ENCODE measurements around the gene ETV1. TPM values are rescaled to one million over a fixed set of nuclear protein-coding genes. Genes with fewer than 3 reads are reported as not detected.
A peak's percentile ranks its signal among the peaks of the same experiment; 100 is the strongest.

The ETV1 gene
- total RNA-seq (2022) = 44.4 and 45.9 TPM in 2 replicates
- percentile 68 among the genes with signal in this experiment for Bru-seq, nascent RNA
- BruChase-seq, experiment 1, labeled RNA remaining after a 6-hour chase = percentile 62 among the genes with signal in this experiment
- BruChase-seq, experiment 2, labeled RNA remaining after a 2-hour chase = percentile 52 among the genes with signal in this experiment
- long read RNA-seq, full-length matches to known transcripts = 5 of 16 reads
- long read RNA-seq, partial matches to known transcripts = 5 of 16 reads
- long read RNA-seq, other reads (novel, unspliced or antisense) = 6 of 16 reads

DNA sequence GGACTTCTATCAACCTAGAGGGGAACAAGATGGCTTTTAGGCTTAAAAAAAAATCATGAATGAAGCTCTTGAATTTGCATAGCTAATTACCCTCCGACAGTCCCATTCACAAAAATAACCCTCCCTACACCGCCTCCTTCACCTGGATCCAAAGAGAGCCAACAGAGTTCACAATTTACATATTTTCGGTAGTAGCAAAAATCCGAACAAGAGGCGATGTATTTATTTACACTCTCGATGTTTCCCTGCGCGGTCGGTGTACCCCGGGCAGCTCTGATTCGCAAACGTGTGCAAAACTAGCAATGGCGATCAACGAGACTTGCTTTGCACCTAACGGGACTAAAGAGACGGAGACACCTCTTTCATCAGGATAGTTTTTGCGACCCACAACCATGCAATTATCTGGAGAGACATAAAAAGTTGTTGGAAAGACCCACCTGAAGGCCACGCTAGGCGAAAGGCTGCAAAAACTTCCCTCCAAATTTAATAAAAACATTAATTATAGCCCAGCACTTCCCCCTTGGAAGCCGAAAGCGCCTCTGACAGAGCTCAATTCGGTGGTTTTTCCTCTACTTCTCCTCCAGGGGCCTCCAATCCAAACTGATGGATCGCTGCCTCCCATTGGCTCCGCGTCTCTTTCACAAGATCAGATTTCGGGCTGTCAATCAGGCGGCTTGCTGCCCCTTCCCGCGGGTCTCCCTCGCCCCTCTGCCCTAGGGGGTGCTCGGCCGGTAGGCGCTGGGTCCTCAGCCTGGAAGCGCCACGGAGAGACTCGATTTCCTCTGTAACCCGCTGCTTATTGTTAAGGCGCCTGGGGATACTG is at the start of gene ETV1:
ETV1 (minus strand) TSS at position 541 of the 823 bp plus-strand sequence. CDS start 614 bp downstream, outside the sequence.
- Mint-ChIP-seq H3K9me3 (ENCODE audit: low read depth, unreplicated experiment) (no peaks in the 10 kb centered on the region), H3K36me3 (ENCODE audit: insufficient read depth, unreplicated experiment) (no peaks in the 10 kb centered on the region), H3K27me3 (ENCODE audit: unreplicated experiment) (no peaks in the 10 kb centered on the region), H3K4me3 (ENCODE audit: low read depth, unreplicated experiment) (no peak within 1 kb of the TSS), H3K4me1 (ENCODE audit: low read depth, unreplicated experiment) (no peaks in the 10 kb centered on the region), H3K27ac (ENCODE audit: unreplicated experiment) (no peak within 1 kb of the TSS)
- intact Hi-C loops (cut with micrococcal nuclease; ENCODE audit: unreplicated experiment) = loop anchor here (1.0 to 10.0 kb wide), 5 partner anchors 8 to 707 kb away; no protein-coding TSS in a partner anchor
- DNase-seq = peak; percentile 76
- TSS peak; percentile 30 for BruUV-seq (replicated peaks)
- TF ChIP-seq CTCF (IDR thresholded peaks at IDR 0.05; ENCODE audit: unreplicated experiment) = peak; percentile 53
- CTCF ChIA-PET = interaction anchor here (0.6 to 3.5 kb wide), 23 partner anchors 9 to 1270 kb away, joined by 3 to 25 read pairs (median 3); no protein-coding TSS in a partner anchor

GRCh38 chr7:14024406-14024805 is 34.9 kb upstream of the ETV1 start:
- no peak overlapping the region for H3K27ac Mint-ChIP-seq (ENCODE audit: unreplicated experiment)
- H3K36me3 Mint-ChIP-seq (ENCODE audit: insufficient read depth, unreplicated experiment) = no peaks in the 10 kb centered on the region
- no TSS peak for BruUV-seq (replicated peaks)

DNA sequence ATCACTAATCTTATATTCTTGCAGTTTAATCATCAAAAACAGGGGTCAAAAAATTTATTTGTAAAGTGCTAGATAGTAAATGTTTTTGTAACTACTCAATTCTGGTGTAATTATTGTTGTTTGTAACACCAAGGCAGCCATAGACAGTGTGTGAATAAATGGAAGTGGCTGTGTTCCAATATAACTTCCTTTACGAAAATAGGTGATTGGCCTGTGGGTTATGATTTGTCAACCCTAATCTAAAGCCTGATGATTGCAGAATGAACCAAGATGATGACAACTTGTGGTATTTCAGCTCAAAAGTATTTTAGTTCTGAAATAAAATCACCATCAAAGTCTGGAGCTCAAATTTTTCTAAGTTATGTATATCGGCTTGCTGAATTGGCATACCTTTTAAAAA is 34.4 kb upstream of the ETV1 start:
- no peak overlapping the region for H3K27ac Mint-ChIP-seq (ENCODE audit: unreplicated experiment)
- no peaks in the 10 kb centered on the region for H3K9me3 Mint-ChIP-seq (ENCODE audit: low read depth, unreplicated experiment)
- TF ChIP-seq CTCF (IDR thresholded peaks at IDR 0.05; ENCODE audit: unreplicated experiment) = no peak
- intact Hi-C loops (cut with micrococcal nuclease; ENCODE audit: unreplicated experiment) = no loop called here
- DNase-seq = no peak
- H3K4me3 Mint-ChIP-seq (ENCODE audit: low read depth, unreplicated experiment) = no peak overlapping the region
- no peaks in the 10 kb centered on the region for H3K4me1 Mint-ChIP-seq (ENCODE audit: low read depth, unreplicated experiment)
- CTCF ChIA-PET = interaction anchor here (0.5 kb wide), 1 partner anchor 385 kb away, joined by 3 read pairs; no protein-coding TSS in a partner anchor
- H3K36me3 Mint-ChIP-seq (ENCODE audit: insufficient read depth, unreplicated experiment) = no peaks in the 10 kb centered on the region
- no TSS peak for BruUV-seq (replicated peaks)
- no peaks in the 10 kb centered on the region for H3K27me3 Mint-ChIP-seq (ENCODE audit: unreplicated experiment)

More at GRCh38 chr7:14024406-14024805, 34.9 kb upstream of the ETV1 start:
- Mint-ChIP-seq H3K9me3 (ENCODE audit: low read depth, unreplicated experiment) (no peaks in the 10 kb centered on the region), H3K4me1 (ENCODE audit: low read depth, unreplicated experiment) (no peaks in the 10 kb centered on the region), H3K4me3 (ENCODE audit: low read depth, unreplicated experiment) (no peak overlapping the region), H3K27me3 (ENCODE audit: unreplicated experiment) (no peaks in the 10 kb centered on the region)
- intact Hi-C loops (cut with micrococcal nuclease; ENCODE audit: unreplicated experiment) = no loop called here
- TF ChIP-seq CTCF (IDR thresholded peaks at IDR 0.05; ENCODE audit: unreplicated experiment) = no peak
- CTCF ChIA-PET = no interaction called here
- DNase-seq = no peak

DNA sequence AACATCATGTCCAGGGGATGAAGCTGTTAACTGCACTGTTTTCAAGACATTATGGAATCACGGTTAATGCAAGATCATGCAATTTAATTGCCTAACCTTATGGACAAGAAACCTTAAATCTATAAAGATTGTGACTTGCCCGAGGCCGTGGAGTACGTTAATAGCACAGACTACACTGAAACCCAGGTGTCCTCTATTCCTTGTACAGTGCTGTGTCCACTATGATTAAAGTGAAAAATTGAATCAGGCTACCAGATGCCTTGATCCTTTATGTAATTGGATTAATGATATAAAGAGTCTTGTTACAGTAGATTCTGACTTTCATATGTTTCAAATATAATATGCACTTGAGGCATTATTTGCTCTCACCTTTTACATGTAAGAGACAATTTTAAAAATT is 33.9 kb upstream of the ETV1 start:
- no TSS peak for BruUV-seq (replicated peaks)

More for the DNA sequence above, 33.9 kb upstream of the ETV1 start:
- Mint-ChIP-seq H3K36me3 (ENCODE audit: insufficient read depth, unreplicated experiment) (no peaks in the 10 kb centered on the region), H3K9me3 (ENCODE audit: low read depth, unreplicated experiment) (no peaks in the 10 kb centered on the region), H3K27ac (ENCODE audit: unreplicated experiment) (no peak overlapping the region), H3K27me3 (ENCODE audit: unreplicated experiment) (no peaks in the 10 kb centered on the region), H3K4me3 (ENCODE audit: low read depth, unreplicated experiment) (no peak overlapping the region), H3K4me1 (ENCODE audit: low read depth, unreplicated experiment) (no peaks in the 10 kb centered on the region)
- DNase-seq = no peak
- no peak for TF ChIP-seq CTCF (IDR thresholded peaks at IDR 0.05; ENCODE audit: unreplicated experiment)
- intact Hi-C loops (cut with micrococcal nuclease; ENCODE audit: unreplicated experiment) = no loop called here
- CTCF ChIA-PET = interaction anchor here (0.5 kb wide), 1 partner anchor 385 kb away, joined by 3 read pairs; no protein-coding TSS in a partner anchor

Data from Calu3 (cell line).